Fibroblast of lung (primary cell): Measurements from ENCODE around the gene YES1.

Source experiments
- EZH2 ChIP-seq: IDR thresholded peaks from 2 replicates; pipeline ENCODE4 v1.5.1; 2012; ENCODE audit warnings: low read length, control low read depth, mild to moderate bottlenecking; ENCODE audit errors: missing control alignments
- TF ChIP-seq, protein P1 (sequence below), 2 donors: IDR thresholded peaks in 1 of 2; conservative IDR thresholded peaks in 1 of 2; 1 replicate in 1 of 2; 2 replicates in 1 of 2; pipeline ENCODE4 v1.5.1; 2011 to 2012; ENCODE audit warnings: low read length in 2 of 2, control low read depth in 1 of 2, inconsistent platforms in 1 of 2, low read depth in 1 of 2, mild to moderate bottlenecking in 1 of 2

GRCh38 chr18:717003-717402 lies 95.0 kb downstream of the YES1 start:
- TF ChIP-seq, protein P1, sequence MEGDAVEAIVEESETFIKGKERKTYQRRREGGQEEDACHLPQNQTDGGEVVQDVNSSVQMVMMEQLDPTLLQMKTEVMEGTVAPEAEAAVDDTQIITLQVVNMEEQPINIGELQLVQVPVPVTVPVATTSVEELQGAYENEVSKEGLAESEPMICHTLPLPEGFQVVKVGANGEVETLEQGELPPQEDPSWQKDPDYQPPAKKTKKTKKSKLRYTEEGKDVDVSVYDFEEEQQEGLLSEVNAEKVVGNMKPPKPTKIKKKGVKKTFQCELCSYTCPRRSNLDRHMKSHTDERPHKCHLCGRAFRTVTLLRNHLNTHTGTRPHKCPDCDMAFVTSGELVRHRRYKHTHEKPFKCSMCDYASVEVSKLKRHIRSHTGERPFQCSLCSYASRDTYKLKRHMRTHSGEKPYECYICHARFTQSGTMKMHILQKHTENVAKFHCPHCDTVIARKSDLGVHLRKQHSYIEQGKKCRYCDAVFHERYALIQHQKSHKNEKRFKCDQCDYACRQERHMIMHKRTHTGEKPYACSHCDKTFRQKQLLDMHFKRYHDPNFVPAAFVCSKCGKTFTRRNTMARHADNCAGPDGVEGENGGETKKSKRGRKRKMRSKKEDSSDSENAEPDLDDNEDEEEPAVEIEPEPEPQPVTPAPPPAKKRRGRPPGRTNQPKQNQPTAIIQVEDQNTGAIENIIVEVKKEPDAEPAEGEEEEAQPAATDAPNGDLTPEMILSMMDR (conservative IDR thresholded peaks at IDR 0.05 in 1 of 2, IDR thresholded peaks at IDR 0.05 in 1 of 2; ENCODE audit: low read depth in 1 of 2, low read length in 2 of 2), result no peak
- no peak for TF ChIP-seq EZH2
